HepG2 (cell line): ENCODE measurements around the gene DUS1L. TPM values are rescaled to one million over a fixed set of nuclear protein-coding genes. Genes with fewer than 3 reads are reported as not detected.

Source experiments
- ASH2L ChIP-seq: fragments of 300-600, 200-600 bp; sonication (generic); IDR thresholded peaks from 2 replicates; pipeline ENCODE4 v1.7.0; 2017; ENCODE audit warnings: low read depth, mild to moderate bottlenecking, moderate library complexity, mixed read lengths, low read length; ENCODE audit not compliant: insufficient read length
- DNMT1 ChIP-seq: sonication (generic); formaldehyde crosslinking; IDR thresholded peaks from 2 replicates; pipeline ENCODE4 v1.5.1; 2020; ENCODE audit warnings: mild to moderate bottlenecking, missing genetic modification reagents
- GABPB1 ChIP-seq: IDR thresholded peaks from 2 replicates; pipeline ENCODE4 v1.6.1; 2016; ENCODE audit warnings: mild to moderate bottlenecking, missing genetic modification reagents, moderate library complexity, missing compliant biosample characterization
- HES4 ChIP-seq: sonication (generic); formaldehyde crosslinking; IDR thresholded peaks from 2 replicates; pipeline ENCODE4 v1.9.0; 2021; ENCODE audit warnings: mild to moderate bottlenecking, missing genetic modification reagents, borderline replicate concordance
- MXD3 ChIP-seq: IDR thresholded peaks from 2 replicates; pipeline ENCODE4 v1.6.1; 2016; ENCODE audit warnings: mild to moderate bottlenecking, missing biosample characterization, missing genetic modification reagents
- NONO ChIP-seq, 2 experiments: fragments of 450-650 bp in 1 of 2; sonication (generic) in 1 of 2; formaldehyde crosslinking in 1 of 2; IDR thresholded peaks in 1 of 2; conservative IDR thresholded peaks in 1 of 2; 2 replicates each; pipeline versions ENCODE4 v1.6.1 to v1.8.0; 2017 to 2022; ENCODE audit warnings: mild to moderate bottlenecking in 1 of 2, missing genetic modification reagents in 1 of 2, moderate library complexity in 1 of 2
- PAF1 ChIP-seq: IDR thresholded peaks from 2 replicates; pipeline ENCODE4 v1.6.1; 2016; ENCODE audit warnings: missing genetic modification reagents, missing compliant biosample characterization
- PHB2 ChIP-seq: fragments of 450-650 bp; IDR thresholded peaks from 2 replicates; pipeline ENCODE4 v1.6.1; 2018; ENCODE audit not compliant: partially characterized antibody
- RBM39 ChIP-seq: fragments of 200-400 bp; formaldehyde crosslinking; IDR thresholded peaks from one replicate; pipeline ENCODE4 v1.6.1; 2018; ENCODE audit warnings: antibody characterized with exemption, mild to moderate bottlenecking, low read depth, low read length; ENCODE audit not compliant: poor library complexity, severe bottlenecking
- SNAPC2 ChIP-seq: sonication (generic); formaldehyde crosslinking; IDR thresholded peaks from 2 replicates; pipeline ENCODE4 v1.8.1; 2022; ENCODE audit warnings: mild to moderate bottlenecking, missing genetic modification reagents
- TBX2 ChIP-seq: sonication (generic); formaldehyde crosslinking; IDR thresholded peaks from 2 replicates; pipeline ENCODE4 v1.5.0; 2020; ENCODE audit warnings: missing genetic modification reagents, mild to moderate bottlenecking, borderline replicate concordance
- ZBTB2 ChIP-seq: sonication (generic); formaldehyde crosslinking; IDR thresholded peaks from 2 replicates; pipeline ENCODE4 v1.8.0; 2022; ENCODE audit warnings: low read depth, missing genetic modification reagents
- ZFP41 ChIP-seq: sonication (generic); formaldehyde crosslinking; IDR thresholded peaks from 2 replicates; pipeline ENCODE4 v1.4.0; 2020; ENCODE audit warnings: mild to moderate bottlenecking, missing genetic modification reagents, borderline replicate concordance
- ZMYM2 ChIP-seq: sonication (generic); formaldehyde crosslinking; IDR thresholded peaks from 2 replicates; pipeline ENCODE4 v1.8.0; 2022; ENCODE audit warnings: mild to moderate bottlenecking, missing genetic modification reagents
- ZNF558 ChIP-seq: sonication (generic); formaldehyde crosslinking; IDR thresholded peaks from 2 replicates; pipeline ENCODE4 v1.9.0; 2022; ENCODE audit warnings: mild to moderate bottlenecking, missing genetic modification reagents, borderline replicate concordance
- ZNF619 ChIP-seq: sonication (generic); formaldehyde crosslinking; IDR thresholded peaks from 2 replicates; pipeline ENCODE4 v1.4.0; 2020; ENCODE audit warnings: mild to moderate bottlenecking, missing genetic modification reagents
- ZNF879 ChIP-seq: sonication (generic); formaldehyde crosslinking; IDR thresholded peaks from 2 replicates; pipeline ENCODE4 v1.8.1; 2023; ENCODE audit warnings: missing genetic modification reagents
- ZSCAN25 ChIP-seq: sonication (generic); formaldehyde crosslinking; IDR thresholded peaks from 2 replicates; pipeline ENCODE4 v1.8.0; 2022; ENCODE audit warnings: mild to moderate bottlenecking, missing genetic modification reagents
- polyA plus RNA-seq, 8 experiments: library from polyadenylated mRNA; depleted of rRNA in 3 of 8; stranded (reverse) in 7 of 8; unstranded in 1 of 8; fragments of >200 nt; fragmentation: Illumina TruSeq in 4 of 8; extraction: Trizol in 4 of 8; gene quantifications; 2 replicates each; pipeline versions ENCODE4 v1.2.1 to v1.2.3, GENCODE V29; 2011 to 2016; ENCODE audit warnings: low read depth in 4 of 8, missing spikeins in 1 of 8, mixed read lengths in 1 of 8; ENCODE audit not compliant: insufficient read depth in 1 of 8
- total RNA-seq, 5 experiments: library from RNA; depleted of rRNA; stranded (reverse); fragments of >200 nt; fragmentation: Illumina TruSeq; extraction: Trizol; gene quantifications; 2 replicates each; pipeline ENCODE4 v1.2.3, GENCODE V29; 2016; ENCODE audit warnings: low read depth in 1 of 5
- TF ChIP-seq, protein P1 (sequence below): sonication (generic); formaldehyde crosslinking; IDR thresholded peaks from 2 replicates; pipeline ENCODE4 v1.4.0; 2020; ENCODE audit warnings: missing genetic modification reagents, mild to moderate bottlenecking, borderline replicate concordance
- TF ChIP-seq, protein P2 (sequence below): sonication (generic); formaldehyde crosslinking; IDR thresholded peaks from 2 replicates; pipeline ENCODE4 v1.5.0; 2020; ENCODE audit warnings: mild to moderate bottlenecking, missing genetic modification reagents

The DUS1L gene
- total and polyA plus RNA-seq, 2 of the 13 experiments (the other 11 are each of a cell fraction or from before 2014, with no cell fraction given): 81.0 to 109 TPM

DNA sequence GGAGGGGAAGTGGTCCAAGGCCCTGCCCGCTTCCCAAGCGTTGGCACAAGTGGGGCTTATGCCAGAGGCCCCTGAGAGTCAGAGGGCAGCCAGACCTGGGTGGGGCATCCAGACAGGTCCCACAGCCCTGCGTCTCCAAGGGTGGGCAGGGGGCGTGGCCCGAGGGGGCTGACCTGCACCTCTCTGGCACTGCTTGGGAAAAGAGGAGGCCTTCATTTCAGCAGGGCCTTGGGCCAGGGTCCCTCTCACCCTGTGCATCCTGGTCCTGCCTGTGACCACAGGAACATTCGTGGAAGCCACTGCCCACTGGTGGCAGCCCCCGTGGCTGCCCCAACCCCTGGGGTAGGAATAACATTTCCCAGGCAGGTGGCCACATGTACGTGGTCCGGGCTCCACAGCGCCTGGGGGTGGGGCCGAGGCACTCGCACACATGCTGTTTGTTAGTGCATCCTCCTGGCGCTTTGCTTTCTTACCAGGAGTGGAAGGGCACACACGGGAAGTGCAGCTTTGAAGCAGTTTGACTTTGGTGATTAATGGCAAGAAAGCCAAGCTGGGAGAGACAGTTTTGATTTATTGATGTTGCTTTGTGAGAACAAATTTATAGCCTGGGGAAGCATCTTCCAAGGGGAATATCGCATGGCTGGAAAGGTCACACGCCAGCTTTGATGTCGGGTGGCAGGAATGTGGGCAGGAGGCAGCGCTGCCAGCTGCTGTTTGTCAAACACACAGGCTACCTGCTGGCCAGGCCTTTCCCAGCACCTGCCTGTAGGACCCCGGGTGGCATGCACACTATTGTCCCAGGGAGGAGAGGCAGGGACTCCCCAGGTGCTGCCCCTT, 47.2 kb downstream of the DUS1L start (continued):
- peak; percentile 58; the same call in 1 of the 2 replicates for TF ChIP-seq MXD3 (CRISPR knock-in tag)
- TF ChIP-seq HES4 (CRISPR knock-in tag): peak; percentile 12; the same call in 1 of the 2 replicates
- TF ChIP-seq SNAPC2 (CRISPR knock-in tag): no peak
- TF ChIP-seq ZMYM2 (CRISPR knock-in tag): no peak
- TF ChIP-seq ZNF619 (CRISPR knock-in tag): peak; percentile 29; the same call in 1 of the 2 replicates
- no peak for TF ChIP-seq NONO (IDR thresholded peaks at IDR 0.05)
- TF ChIP-seq NONO (CRISPR knock-in tag; conservative IDR thresholded peaks at IDR 0.05): peak; percentile 54; the same call in 1 of the 2 replicates
- TF ChIP-seq TBX2 (CRISPR knock-in tag): peak; percentile 34; the same call in 1 of the 2 replicates
- TF ChIP-seq ASH2L: peak; percentile 18
- TF ChIP-seq ZSCAN25: no peak
- TF ChIP-seq RBM39: peak; percentile 73
- TF ChIP-seq ZNF558: peak; percentile 56; the same call in 1 of the 2 replicates
- no peak for TF ChIP-seq ZFP41 (CRISPR knock-in tag)
- 0 out of 2 replicates have a peak, but pooled peaks have one; percentile 67 for TF ChIP-seq DNMT1 (CRISPR knock-in tag)
- no peak for TF ChIP-seq ZNF879 (CRISPR knock-in tag)
- TF ChIP-seq ZBTB2 (CRISPR knock-in tag): 0 out of 2 replicates have a peak, but pooled peaks have one; percentile 26
- TF ChIP-seq, protein P1, sequence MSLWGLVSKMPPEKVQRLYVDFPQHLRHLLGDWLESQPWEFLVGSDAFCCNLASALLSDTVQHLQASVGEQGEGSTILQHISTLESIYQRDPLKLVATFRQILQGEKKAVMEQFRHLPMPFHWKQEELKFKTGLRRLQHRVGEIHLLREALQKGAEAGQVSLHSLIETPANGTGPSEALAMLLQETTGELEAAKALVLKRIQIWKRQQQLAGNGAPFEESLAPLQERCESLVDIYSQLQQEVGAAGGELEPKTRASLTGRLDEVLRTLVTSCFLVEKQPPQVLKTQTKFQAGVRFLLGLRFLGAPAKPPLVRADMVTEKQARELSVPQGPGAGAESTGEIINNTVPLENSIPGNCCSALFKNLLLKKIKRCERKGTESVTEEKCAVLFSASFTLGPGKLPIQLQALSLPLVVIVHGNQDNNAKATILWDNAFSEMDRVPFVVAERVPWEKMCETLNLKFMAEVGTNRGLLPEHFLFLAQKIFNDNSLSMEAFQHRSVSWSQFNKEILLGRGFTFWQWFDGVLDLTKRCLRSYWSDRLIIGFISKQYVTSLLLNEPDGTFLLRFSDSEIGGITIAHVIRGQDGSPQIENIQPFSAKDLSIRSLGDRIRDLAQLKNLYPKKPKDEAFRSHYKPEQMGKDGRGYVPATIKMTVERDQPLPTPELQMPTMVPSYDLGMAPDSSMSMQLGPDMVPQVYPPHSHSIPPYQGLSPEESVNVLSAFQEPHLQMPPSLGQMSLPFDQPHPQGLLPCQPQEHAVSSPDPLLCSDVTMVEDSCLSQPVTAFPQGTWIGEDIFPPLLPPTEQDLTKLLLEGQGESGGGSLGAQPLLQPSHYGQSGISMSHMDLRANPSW (CRISPR knock-in tag): 0 out of 2 replicates have a peak, but pooled peaks have one; percentile 40
- TF ChIP-seq GABPB1 (CRISPR knock-in tag): peak; percentile 14; the same call in 1 of the 2 replicates
- TF ChIP-seq, protein P2, sequence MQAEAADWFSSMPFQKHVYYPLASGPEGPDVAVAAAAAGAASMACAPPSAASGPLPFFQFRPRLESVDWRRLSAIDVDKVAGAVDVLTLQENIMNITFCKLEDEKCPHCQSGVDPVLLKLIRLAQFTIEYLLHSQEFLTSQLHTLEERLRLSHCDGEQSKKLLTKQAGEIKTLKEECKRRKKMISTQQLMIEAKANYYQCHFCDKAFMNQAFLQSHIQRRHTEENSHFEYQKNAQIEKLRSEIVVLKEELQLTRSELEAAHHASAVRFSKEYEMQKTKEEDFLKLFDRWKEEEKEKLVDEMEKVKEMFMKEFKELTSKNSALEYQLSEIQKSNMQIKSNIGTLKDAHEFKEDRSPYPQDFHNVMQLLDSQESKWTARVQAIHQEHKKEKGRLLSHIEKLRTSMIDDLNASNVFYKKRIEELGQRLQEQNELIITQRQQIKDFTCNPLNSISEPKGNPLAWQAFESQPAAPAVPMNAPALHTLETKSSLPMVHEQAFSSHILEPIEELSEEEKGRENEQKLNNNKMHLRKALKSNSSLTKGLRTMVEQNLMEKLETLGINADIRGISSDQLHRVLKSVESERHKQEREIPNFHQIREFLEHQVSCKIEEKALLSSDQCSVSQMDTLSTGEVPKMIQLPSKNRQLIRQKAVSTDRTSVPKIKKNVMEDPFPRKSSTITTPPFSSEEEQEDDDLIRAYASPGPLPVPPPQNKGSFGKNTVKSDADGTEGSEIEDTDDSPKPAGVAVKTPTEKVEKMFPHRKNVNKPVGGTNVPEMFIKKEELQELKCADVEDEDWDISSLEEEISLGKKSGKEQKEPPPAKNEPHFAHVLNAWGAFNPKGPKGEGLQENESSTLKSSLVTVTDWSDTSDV: 0 out of 2 replicates have a peak, but pooled peaks have one; percentile 33
- peak; percentile 83 for TF ChIP-seq PAF1 (CRISPR knock-in tag)
- no peak for TF ChIP-seq PHB2
